ENCODE measurements around the gene CNOT2.
A peak's percentile ranks its signal among the peaks of the same experiment; 100 is the strongest.
"Not testable (repeated sequence)": the region's sequence is repeated elsewhere in the genome, so short reads cannot be mapped to it uniquely, and the experiment has no call there.

Gene CNOT2

GRCh38 chr12:70365648-70366518 lies 122.7 kb downstream of the CNOT2 start, which contains the start of gene KCNMB4:
Gene KCNMB4, plus strand, starts transcription at chr12:70366290. Its CDS starts 445 bp downstream, at chr12:70366735.
- DNase-seq (ENCODE audit: low read depth in 2 of 2) = peak; percentile 68 to 72

GRCh38 chr12:70366581-70367257 lies 123.5 kb downstream of the CNOT2 start:
- peak in 1 of 2 donors; percentile 33 for DNase-seq (ENCODE audit: low read depth in 2 of 2)

- DNase-seq (ENCODE audit: low read depth in 2 of 2) = no peak
These were observed 124.3 kb downstream of the CNOT2 start for GRCh38 chr12:70367258-70368141.

GRCh38 chr12:70372881-70373280 lies 129.6 kb downstream of the CNOT2 start:
- DNase-seq (ENCODE audit: low read depth in 2 of 2) = no peak

GRCh38 chr12:70379846-70380245 lies 136.6 kb downstream of the CNOT2 start:
- DNase-seq (ENCODE audit: low read depth in 2 of 2) = no peak

GRCh38 chr12:70383484-70383883 lies 140.3 kb downstream of the CNOT2 start:
- DNase-seq (ENCODE audit: low read depth in 2 of 2) = no peak

- DNase-seq (ENCODE audit: low read depth in 2 of 2) = no peak
These were observed 140.7 kb downstream of the CNOT2 start for GRCh38 chr12:70383886-70384285.

GRCh38 chr12:70386771-70387170 lies 143.5 kb downstream of the CNOT2 start:
- DNase-seq (ENCODE audit: low read depth in 2 of 2) = no peak

GRCh38 chr12:70389678-70390077 lies 146.4 kb downstream of the CNOT2 start:
- DNase-seq (ENCODE audit: low read depth in 2 of 2) = no peak

- not testable (repeated sequence) for DNase-seq (ENCODE audit: low read depth in 2 of 2)
These were observed 149.4 kb downstream of the CNOT2 start for GRCh38 chr12:70392631-70393030.

GRCh38 chr12:70393787-70394499 lies 150.7 kb downstream of the CNOT2 start:
- DNase-seq (ENCODE audit: low read depth in 2 of 2) = no peak

- DNase-seq (ENCODE audit: low read depth in 2 of 2) = no peak
These were observed 154.8 kb downstream of the CNOT2 start for GRCh38 chr12:70398002-70398401.

GRCh38 chr12:70398862-70399261 lies 155.6 kb downstream of the CNOT2 start:
- no peak for DNase-seq (ENCODE audit: low read depth in 2 of 2)

- no peak for DNase-seq (ENCODE audit: low read depth in 2 of 2)
These were observed 156.1 kb downstream of the CNOT2 start for GRCh38 chr12:70399311-70399710.

GRCh38 chr12:70400124-70400523 lies 156.9 kb downstream of the CNOT2 start:
- no peak for DNase-seq (ENCODE audit: low read depth in 2 of 2)

- no peak for DNase-seq (ENCODE audit: low read depth in 2 of 2)
These were observed 159.4 kb downstream of the CNOT2 start for GRCh38 chr12:70402597-70402996.

GRCh38 chr12:70403826-70404225 lies 160.6 kb downstream of the CNOT2 start:
- DNase-seq (ENCODE audit: low read depth in 2 of 2) = no peak

Measured in stimulated activated CD8-positive, alpha-beta memory T cell treated with anti-CD3 and anti-CD28 coated beads, Interleukin-2, amount 100 ng/mL, for 48 hours (primary cell).